ENCODE data around the gene ZNF281. TPM values are rescaled to one million over a fixed set of nuclear protein-coding genes. Genes with fewer than 3 reads are reported as not detected.

Gene ZNF281
- total RNA-seq, 1 donor from 2014 or later: 25.3 TPM

DNA sequence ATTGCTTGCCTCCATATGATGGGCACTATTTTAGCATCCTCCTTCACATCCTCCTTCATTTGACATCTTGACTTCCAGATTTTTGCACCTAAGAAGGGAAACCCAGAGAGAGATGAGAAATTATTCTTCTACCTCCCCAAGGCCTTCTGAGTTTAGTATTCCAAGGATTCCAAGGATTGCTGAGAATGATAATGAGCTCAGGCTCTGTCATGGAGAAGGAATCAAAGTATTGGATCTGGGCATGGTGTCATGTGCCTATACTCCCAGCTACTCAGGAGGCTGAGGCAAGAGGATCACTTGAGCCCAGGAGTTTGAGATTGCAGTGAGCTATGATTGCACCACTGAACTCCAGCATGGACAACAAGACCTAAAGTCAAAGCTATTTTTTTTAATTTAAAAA, 26.6 kb upstream of the ZNF281 start:
- H3K4me3 ChIP-seq (ENCODE audit: low read depth, low read length): no peak overlapping the region
- TF ChIP-seq, protein P1, sequence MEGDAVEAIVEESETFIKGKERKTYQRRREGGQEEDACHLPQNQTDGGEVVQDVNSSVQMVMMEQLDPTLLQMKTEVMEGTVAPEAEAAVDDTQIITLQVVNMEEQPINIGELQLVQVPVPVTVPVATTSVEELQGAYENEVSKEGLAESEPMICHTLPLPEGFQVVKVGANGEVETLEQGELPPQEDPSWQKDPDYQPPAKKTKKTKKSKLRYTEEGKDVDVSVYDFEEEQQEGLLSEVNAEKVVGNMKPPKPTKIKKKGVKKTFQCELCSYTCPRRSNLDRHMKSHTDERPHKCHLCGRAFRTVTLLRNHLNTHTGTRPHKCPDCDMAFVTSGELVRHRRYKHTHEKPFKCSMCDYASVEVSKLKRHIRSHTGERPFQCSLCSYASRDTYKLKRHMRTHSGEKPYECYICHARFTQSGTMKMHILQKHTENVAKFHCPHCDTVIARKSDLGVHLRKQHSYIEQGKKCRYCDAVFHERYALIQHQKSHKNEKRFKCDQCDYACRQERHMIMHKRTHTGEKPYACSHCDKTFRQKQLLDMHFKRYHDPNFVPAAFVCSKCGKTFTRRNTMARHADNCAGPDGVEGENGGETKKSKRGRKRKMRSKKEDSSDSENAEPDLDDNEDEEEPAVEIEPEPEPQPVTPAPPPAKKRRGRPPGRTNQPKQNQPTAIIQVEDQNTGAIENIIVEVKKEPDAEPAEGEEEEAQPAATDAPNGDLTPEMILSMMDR (IDR thresholded peaks at IDR 0.05; ENCODE audit: insufficient read depth, low read length, poor library complexity, severe bottlenecking): no peak
- DNase-seq (ENCODE audit: low read depth): no peak
- H3K27me3 ChIP-seq (ENCODE audit: control insufficient read depth, insufficient read depth, low read length): no peaks in the 10 kb centered on the region
- no peaks in the 10 kb centered on the region for H3K36me3 ChIP-seq (ENCODE audit: control insufficient read depth, insufficient read depth, low read length)

DNA sequence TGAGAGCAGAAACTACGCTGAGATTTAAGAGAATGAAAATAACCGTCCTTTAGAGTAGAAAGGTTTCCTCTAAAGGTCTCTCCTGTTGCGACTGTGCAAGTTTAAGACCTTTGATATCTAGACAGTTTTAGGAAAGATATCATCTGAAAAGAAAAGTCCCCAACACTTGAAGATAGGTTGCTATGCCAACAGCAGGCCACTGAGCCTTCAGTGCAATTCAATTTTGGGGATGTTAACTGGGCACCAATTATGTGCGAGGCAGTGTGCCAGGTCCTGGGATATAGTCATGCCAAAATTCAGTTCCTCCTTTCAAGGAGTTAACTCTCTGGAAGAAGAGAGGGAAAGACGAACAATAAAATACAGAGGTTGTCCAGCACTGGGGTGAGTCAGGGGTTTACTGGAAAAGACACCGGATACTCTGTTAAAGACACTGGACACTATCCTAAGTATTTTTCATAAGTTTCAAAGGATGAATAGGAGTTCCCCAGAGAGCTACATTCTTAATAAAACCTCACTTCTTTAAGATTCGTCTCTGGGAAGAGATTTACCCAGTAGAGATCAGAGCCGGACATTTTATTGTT, 25.5 kb upstream of the ZNF281 start:
- DNase-seq (ENCODE audit: low read depth): no peak
- H3K27me3 ChIP-seq (ENCODE audit: control insufficient read depth, insufficient read depth, low read length): no peaks in the 10 kb centered on the region
- no peak overlapping the region for H3K4me3 ChIP-seq (ENCODE audit: low read depth, low read length)
- TF ChIP-seq, protein P1 (IDR thresholded peaks at IDR 0.05; ENCODE audit: insufficient read depth, low read length, poor library complexity, severe bottlenecking): no peak
- no peaks in the 10 kb centered on the region for H3K36me3 ChIP-seq (ENCODE audit: control insufficient read depth, insufficient read depth, low read length)

DNA sequence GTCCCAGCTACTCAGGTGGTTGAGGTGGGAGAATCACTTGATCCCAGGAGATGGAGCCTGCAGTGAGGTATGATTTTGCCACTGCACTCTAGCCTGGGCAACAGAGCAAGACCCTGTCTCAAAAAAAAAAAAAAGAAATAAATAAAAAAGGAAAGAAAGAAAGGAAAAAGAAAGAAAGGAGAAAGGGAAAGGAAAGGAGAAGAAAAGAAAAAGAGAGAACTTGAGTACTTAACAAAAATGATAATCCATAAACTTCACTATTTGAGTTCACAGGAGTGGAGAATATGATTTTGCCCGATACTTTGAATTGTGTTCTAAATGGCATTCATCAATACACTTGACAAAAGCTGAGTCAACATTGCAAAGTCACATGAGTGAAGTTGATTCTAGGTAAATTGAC, 23.8 kb upstream of the ZNF281 start:
- Histone ChIP-seq H3K4me3 (ENCODE audit: low read depth, low read length) (no peak overlapping the region), H3K36me3 (ENCODE audit: control insufficient read depth, insufficient read depth, low read length) (no peaks in the 10 kb centered on the region), H3K27me3 (ENCODE audit: control insufficient read depth, insufficient read depth, low read length) (no peaks in the 10 kb centered on the region)
- no peak for DNase-seq (ENCODE audit: low read depth)
- TF ChIP-seq, protein P1 (IDR thresholded peaks at IDR 0.05; ENCODE audit: insufficient read depth, low read length, poor library complexity, severe bottlenecking): no peak

DNA sequence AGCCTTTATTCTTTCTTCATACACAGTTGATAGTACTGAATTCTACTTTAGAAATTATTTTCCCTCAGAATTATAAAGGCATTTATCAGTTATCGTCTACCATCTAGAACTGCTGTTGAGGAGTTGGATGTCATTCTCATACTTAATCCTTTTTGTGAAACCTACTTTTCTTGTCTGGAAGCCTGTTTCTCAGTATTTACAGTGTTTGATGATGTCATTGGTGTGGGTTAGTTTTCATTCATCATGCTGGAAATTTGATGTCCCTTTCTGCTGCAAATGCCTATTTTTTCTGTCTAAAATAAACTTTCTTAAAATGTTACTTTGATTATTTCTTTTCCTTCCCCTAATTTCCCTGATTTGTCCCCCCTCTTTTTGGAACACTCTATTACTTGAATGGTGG, 22.8 kb upstream of the ZNF281 start:
- TF ChIP-seq, protein P1 (IDR thresholded peaks at IDR 0.05; ENCODE audit: insufficient read depth, low read length, poor library complexity, severe bottlenecking): no peak
- no peak for DNase-seq (ENCODE audit: low read depth)
- Histone ChIP-seq H3K4me3 (ENCODE audit: low read depth, low read length) (no peak overlapping the region), H3K27me3 (ENCODE audit: control insufficient read depth, insufficient read depth, low read length) (no peaks in the 10 kb centered on the region), H3K36me3 (ENCODE audit: control insufficient read depth, insufficient read depth, low read length) (no peaks in the 10 kb centered on the region)

GRCh38 chr1:200429221-200429751, 19.4 kb upstream of the ZNF281 start:
- DNase-seq (ENCODE audit: low read depth): no peak
- H3K27me3 ChIP-seq (ENCODE audit: control insufficient read depth, insufficient read depth, low read length): no peaks in the 10 kb centered on the region
- TF ChIP-seq, protein P1 (IDR thresholded peaks at IDR 0.05; ENCODE audit: insufficient read depth, low read length, poor library complexity, severe bottlenecking): no peak
- H3K4me3 ChIP-seq (ENCODE audit: low read depth, low read length): no peak overlapping the region
- no peaks in the 10 kb centered on the region for H3K36me3 ChIP-seq (ENCODE audit: control insufficient read depth, insufficient read depth, low read length)

Measured in kidney epithelial cell (primary cell).